SK-N-SH (cell line): ENCODE results near the gene PLEKHA8. TPM values are rescaled to one million over a fixed set of nuclear protein-coding genes. Genes with fewer than 3 reads are reported as not detected.

Experiments used
- ELF1 ChIP-seq: IDR thresholded peaks from 2 replicates; pipeline ENCODE4 v1.4.0; 2012
- EZH2phosphoT487 ChIP-seq: fragments of 200-600 bp; sonication (generic); IDR thresholded peaks from 2 replicates; pipeline ENCODE4 v1.6.1; 2017; ENCODE audit warnings: low read depth, mixed run types, mild to moderate bottlenecking, antibody characterized with exemption, moderate library complexity, borderline replicate concordance
- FOSL2 ChIP-seq: IDR thresholded peaks from 2 replicates; pipeline ENCODE4 v1.4.0; 2012; ENCODE audit warnings: low read depth, mild to moderate bottlenecking, moderate library complexity, borderline replicate concordance
- FOXM1 ChIP-seq: IDR thresholded peaks from 2 replicates; pipeline ENCODE4 v1.4.0; 2012; ENCODE audit warnings: low read depth, mild to moderate bottlenecking
- GABPA ChIP-seq: IDR thresholded peaks from 2 replicates; pipeline ENCODE4 v1.4.0; 2012; ENCODE audit warnings: low read depth, mild to moderate bottlenecking
- GATA2 ChIP-seq: sonication (generic); formaldehyde crosslinking; IDR thresholded peaks from 2 replicates; pipeline ENCODE4 v1.5.0; 2020; ENCODE audit warnings: mild to moderate bottlenecking, missing genetic modification reagents
- MAX ChIP-seq: IDR thresholded peaks from 2 replicates; pipeline ENCODE4 v1.4.0; 2012; ENCODE audit warnings: low read depth
- MEF2A ChIP-seq: IDR thresholded peaks from 2 replicates; pipeline ENCODE4 v1.4.0; 2012; ENCODE audit warnings: low read depth, borderline replicate concordance
- NRF1 ChIP-seq: IDR thresholded peaks from 2 replicates; pipeline ENCODE4 v1.6.1; 2012; ENCODE audit warnings: low read depth, mild to moderate bottlenecking, low read length
- RAD21 ChIP-seq: IDR thresholded peaks from 2 replicates; pipeline ENCODE4 v1.6.1; 2012; ENCODE audit warnings: mild to moderate bottlenecking, low read length
- RFX5 ChIP-seq: IDR thresholded peaks from 2 replicates; pipeline ENCODE4 v1.6.1; 2012; ENCODE audit warnings: mild to moderate bottlenecking, improper control_type of control experiment, low read length
- RXRA ChIP-seq: IDR thresholded peaks from 2 replicates; pipeline ENCODE4 v1.4.0; 2012; ENCODE audit warnings: low read depth, mild to moderate bottlenecking, borderline replicate concordance
- SIN3A ChIP-seq: IDR thresholded peaks from 2 replicates; pipeline ENCODE4 v1.6.1; 2012; ENCODE audit warnings: low read depth, mild to moderate bottlenecking, low read length, moderate library complexity, borderline replicate concordance
- SMC3 ChIP-seq: IDR thresholded peaks from 2 replicates; pipeline ENCODE4 v1.6.1; 2012; ENCODE audit warnings: low read depth, low read length, improper control_type of control experiment
- TAF1 ChIP-seq: IDR thresholded peaks from 2 replicates; pipeline ENCODE4 v1.6.1; 2012; ENCODE audit warnings: low read depth, mild to moderate bottlenecking, low read length, moderate library complexity, borderline replicate concordance
- TCF12 ChIP-seq: IDR thresholded peaks from 2 replicates; pipeline ENCODE4 v1.4.0; 2012
- TEAD4 ChIP-seq: IDR thresholded peaks from 2 replicates; pipeline ENCODE4 v1.4.0; 2012; ENCODE audit warnings: mild to moderate bottlenecking, borderline replicate concordance; ENCODE audit not compliant: insufficient read depth
- USF2 ChIP-seq: fragments of 150-350 bp; IDR thresholded peaks from 2 replicates; pipeline ENCODE4 v1.6.1; 2017; ENCODE audit warnings: antibody characterized with exemption, low read length, low read depth, borderline replicate concordance
- YY1 ChIP-seq: IDR thresholded peaks from 2 replicates; pipeline ENCODE4 v1.4.0; 2012; ENCODE audit warnings: low read depth, mild to moderate bottlenecking
- polyA plus RNA-seq, 3 experiments: library from polyadenylated mRNA; depleted of rRNA; stranded (reverse); fragments of >200 nt; gene quantifications; 2 replicates each; pipeline ENCODE4 v1.2.3, GENCODE V29; 2012
- TF ChIP-seq, protein P1 (sequence below): IDR thresholded peaks from 2 replicates; pipeline ENCODE4 v1.4.0; 2012; ENCODE audit warnings: low read depth, borderline replicate concordance
- TF ChIP-seq, protein P2 (sequence below): IDR thresholded peaks from 2 replicates; pipeline ENCODE4 v1.6.1; 2012; ENCODE audit warnings: mild to moderate bottlenecking, low read depth, low read length, moderate library complexity
- TF ChIP-seq, protein P3 (sequence below): IDR thresholded peaks from 2 replicates; pipeline ENCODE4 v1.4.0; 2012; ENCODE audit warnings: low read depth, borderline replicate concordance

PLEKHA8 gene
- polyA plus RNA-seq, 1 of the 3 experiments (the other 2 are of a cell fraction) = 4.9 TPM

DNA sequence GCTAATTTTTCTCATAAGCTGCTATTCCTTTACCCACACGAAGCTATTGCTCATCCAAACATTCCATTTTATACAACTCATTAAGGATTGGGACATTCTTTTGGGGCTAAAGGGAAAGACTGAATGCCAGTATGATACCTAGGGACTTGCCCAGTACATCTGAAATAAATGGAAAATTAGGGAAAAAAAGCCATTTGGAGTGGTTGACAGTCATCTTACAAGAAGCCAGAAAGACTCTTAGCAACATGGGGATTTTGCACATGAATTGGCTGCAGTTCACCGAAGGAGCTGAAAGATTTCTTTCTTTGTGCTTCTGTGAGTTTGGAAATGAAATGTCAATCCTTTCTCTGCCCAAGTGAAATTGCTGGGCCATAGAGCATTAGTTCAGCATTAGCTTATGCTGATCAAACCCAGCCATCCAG is 63.3 kb downstream of the PLEKHA8 start (continued):
- TF ChIP-seq, protein P1, sequence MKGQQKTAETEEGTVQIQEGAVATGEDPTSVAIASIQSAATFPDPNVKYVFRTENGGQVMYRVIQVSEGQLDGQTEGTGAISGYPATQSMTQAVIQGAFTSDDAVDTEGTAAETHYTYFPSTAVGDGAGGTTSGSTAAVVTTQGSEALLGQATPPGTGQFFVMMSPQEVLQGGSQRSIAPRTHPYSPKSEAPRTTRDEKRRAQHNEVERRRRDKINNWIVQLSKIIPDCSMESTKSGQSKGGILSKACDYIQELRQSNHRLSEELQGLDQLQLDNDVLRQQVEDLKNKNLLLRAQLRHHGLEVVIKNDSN = no peak
- TF ChIP-seq FOXM1 (no peak), TCF12 (peak; percentile 52), SIN3A (no peak), RFX5 (no peak), MAX (peak; percentile 31; the same call in 1 of the 2 replicates), ELF1 (no peak), NRF1 (no peak), FOSL2 (peak; percentile 87; the same call in 1 of the 2 replicates), RAD21 (no peak), EZH2phosphoT487 (no peak), TEAD4 (peak; percentile 59; the same call in 1 of the 2 replicates), GATA2 (CRISPR knock-in tag) (no peak), YY1 (peak; percentile 27; the same call in 1 of the 2 replicates), GABPA (no peak), RXRA (0 out of 2 replicates have a peak, but pooled peaks have one; percentile 29), USF2 (no peak), MEF2A (no peak), SMC3 (no peak), TAF1 (no peak)
- TF ChIP-seq, protein P2, sequence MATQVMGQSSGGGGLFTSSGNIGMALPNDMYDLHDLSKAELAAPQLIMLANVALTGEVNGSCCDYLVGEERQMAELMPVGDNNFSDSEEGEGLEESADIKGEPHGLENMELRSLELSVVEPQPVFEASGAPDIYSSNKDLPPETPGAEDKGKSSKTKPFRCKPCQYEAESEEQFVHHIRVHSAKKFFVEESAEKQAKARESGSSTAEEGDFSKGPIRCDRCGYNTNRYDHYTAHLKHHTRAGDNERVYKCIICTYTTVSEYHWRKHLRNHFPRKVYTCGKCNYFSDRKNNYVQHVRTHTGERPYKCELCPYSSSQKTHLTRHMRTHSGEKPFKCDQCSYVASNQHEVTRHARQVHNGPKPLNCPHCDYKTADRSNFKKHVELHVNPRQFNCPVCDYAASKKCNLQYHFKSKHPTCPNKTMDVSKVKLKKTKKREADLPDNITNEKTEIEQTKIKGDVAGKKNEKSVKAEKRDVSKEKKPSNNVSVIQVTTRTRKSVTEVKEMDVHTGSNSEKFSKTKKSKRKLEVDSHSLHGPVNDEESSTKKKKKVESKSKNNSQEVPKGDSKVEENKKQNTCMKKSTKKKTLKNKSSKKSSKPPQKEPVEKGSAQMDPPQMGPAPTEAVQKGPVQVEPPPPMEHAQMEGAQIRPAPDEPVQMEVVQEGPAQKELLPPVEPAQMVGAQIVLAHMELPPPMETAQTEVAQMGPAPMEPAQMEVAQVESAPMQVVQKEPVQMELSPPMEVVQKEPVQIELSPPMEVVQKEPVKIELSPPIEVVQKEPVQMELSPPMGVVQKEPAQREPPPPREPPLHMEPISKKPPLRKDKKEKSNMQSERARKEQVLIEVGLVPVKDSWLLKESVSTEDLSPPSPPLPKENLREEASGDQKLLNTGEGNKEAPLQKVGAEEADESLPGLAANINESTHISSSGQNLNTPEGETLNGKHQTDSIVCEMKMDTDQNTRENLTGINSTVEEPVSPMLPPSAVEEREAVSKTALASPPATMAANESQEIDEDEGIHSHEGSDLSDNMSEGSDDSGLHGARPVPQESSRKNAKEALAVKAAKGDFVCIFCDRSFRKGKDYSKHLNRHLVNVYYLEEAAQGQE = no peak
- TF ChIP-seq, protein P3, sequence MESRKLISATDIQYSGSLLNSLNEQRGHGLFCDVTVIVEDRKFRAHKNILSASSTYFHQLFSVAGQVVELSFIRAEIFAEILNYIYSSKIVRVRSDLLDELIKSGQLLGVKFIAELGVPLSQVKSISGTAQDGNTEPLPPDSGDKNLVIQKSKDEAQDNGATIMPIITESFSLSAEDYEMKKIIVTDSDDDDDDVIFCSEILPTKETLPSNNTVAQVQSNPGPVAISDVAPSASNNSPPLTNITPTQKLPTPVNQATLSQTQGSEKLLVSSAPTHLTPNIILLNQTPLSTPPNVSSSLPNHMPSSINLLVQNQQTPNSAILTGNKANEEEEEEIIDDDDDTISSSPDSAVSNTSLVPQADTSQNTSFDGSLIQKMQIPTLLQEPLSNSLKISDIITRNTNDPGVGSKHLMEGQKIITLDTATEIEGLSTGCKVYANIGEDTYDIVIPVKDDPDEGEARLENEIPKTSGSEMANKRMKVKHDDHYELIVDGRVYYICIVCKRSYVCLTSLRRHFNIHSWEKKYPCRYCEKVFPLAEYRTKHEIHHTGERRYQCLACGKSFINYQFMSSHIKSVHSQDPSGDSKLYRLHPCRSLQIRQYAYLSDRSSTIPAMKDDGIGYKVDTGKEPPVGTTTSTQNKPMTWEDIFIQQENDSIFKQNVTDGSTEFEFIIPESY = no peak
